Stimulated activated CD4-positive, alpha-beta T cell treated with anti-CD3 and anti-CD28 coated beads, Interleukin-1b, Interleukin-23, amount 100 ng/mL, for 4 hours (primary cell): ENCODE measurements around the gene CHST8.

Source experiments
- DNase-seq, 2 donors: peaks; one replicate each; pipeline ENCODE4 v3.0.0-alpha.2; 2020; ENCODE audit warnings: low read depth in 2 of 2

The CHST8 gene

DNA sequence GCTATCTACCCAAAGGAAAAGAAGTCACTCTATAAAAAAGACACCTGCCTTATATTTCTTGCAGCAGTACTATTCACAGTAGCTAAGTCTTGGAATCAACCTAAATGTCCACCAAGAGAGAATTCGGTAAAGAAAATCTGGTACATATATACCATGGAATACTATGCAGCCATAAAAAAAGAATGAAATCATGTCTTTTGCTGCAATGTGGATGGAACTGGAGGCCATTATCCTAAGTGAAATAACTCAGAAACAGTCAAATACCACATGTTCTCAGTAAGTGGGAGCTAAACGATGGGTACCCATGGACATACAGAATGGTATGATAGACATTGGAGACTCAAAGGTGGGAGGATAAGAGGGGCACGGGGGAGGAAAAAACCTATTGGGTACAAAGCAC lies 92.4 kb downstream of the CHST8 start:
- no peak for DNase-seq

DNA sequence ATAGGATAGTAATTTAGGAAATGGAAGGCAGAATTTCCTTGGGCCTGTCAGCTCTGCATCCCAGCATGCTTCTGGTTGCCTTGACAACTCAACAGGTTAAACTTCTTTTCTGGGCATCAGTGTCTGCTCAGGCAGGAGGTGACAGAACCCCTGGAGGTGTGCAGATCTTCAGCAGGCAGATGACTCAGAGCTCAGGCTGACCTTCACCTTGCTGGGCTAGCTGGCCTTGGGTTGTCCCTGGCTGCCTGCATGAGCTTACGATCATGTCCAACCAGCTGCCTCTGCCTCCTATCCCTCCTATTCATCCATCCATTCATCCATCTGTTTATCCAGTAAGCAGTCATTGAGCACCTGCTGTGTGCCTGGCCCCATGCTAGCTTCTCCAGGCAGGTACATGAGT lies 93.7 kb downstream of the CHST8 start:
- DNase-seq: no peak

DNA sequence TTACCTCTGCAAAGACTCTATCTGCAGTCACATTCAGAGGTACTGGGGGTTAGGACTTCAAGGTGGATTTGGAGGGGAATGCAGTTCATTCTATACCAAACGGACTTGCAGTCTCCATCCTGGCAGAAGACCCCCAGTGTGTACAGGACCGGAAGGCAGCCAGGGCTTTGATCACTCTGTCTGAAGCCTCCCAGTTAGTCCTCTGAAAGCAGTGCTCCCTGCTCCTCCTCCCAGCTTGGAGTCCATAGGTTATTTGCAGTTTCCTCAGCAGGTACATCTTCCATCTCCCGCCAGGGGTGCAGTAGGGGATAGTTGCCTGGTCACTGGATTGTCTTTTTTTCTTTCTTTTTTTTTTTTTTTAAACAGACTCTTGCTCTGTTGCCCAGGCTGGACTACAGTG lies 96.1 kb downstream of the CHST8 start:
- no peak for DNase-seq

DNA sequence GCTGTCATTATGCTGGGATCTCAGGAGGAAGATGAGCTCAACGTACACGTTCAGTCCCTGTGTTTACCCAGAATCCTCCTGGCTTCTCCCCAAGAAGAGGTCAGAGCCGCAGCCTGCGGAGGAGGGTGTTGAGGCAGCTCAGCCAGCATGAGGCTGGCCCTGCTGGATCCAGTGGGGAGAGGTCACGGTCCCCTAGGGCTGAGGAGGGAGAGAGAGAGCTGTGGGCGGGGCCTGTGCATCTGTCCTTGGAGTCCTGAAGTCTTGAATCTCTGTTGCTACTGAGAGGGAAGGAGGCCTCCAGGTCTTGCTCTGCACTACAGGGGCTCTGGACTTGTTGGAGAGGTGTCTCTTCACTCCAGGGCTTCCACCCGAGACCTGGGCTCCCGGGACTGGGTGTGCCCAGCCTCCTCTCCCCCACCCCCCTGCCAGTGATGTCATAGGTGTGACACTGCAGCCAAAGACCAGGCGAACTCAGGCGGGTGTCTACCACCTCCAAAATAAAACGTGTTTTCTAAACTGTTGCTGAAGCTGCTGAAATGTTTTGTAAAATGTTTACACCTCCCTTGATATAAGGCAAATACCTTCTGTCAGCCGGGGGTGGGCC lies 97.0 kb downstream of the CHST8 start:
- DNase-seq: no peak

DNA sequence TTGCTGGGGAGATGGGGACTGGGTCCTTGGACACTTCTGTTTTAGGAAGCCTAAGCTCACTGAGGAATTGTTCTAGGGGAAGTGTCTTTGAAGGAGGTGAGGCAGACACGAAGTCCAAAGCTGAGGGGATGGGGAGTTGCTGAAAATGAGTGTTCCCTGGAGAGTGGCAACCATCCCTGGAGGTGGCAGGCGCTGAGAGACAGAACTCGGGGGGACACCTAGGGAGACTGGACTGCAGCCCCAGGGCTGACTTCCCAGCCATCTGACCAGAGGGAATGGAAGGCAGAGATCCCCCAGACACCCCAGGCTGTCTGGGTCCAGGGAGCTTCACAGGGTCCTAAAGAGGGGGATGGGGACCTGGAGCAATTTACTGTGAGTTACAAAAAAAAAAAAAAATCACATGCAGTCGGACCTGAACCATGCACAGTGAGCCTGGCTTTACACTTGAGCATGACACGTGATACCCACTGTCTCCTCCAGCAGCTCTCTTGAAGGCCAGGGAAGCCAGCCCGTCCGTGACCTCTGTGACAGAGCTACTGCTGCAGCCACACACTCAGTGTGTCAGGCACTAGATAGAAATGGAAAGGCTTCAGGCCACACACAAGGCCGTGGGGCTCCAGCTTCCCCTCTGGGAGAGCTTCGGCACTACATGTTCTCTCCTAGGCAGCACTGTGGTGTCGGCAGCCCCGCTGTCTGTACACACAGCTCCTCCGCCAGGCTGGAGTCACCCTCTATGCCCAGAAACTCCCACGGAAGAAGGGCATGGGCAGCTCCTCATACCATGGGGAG lies 97.8 kb downstream of the CHST8 start:
- no peak for DNase-seq

DNA sequence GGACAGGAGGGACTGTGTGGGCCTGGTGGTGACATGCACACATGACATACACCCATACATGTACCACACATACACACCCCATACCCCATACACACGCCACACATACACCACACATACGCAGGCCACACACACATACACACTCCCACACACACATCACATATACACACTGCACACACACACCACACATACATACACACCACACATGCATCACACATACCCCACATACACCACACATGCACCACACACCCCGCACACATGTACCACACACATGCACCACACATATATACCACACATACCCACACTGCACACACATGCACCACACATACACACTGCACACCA lies 98.4 kb downstream of the CHST8 start:
- no peak for DNase-seq

DNA sequence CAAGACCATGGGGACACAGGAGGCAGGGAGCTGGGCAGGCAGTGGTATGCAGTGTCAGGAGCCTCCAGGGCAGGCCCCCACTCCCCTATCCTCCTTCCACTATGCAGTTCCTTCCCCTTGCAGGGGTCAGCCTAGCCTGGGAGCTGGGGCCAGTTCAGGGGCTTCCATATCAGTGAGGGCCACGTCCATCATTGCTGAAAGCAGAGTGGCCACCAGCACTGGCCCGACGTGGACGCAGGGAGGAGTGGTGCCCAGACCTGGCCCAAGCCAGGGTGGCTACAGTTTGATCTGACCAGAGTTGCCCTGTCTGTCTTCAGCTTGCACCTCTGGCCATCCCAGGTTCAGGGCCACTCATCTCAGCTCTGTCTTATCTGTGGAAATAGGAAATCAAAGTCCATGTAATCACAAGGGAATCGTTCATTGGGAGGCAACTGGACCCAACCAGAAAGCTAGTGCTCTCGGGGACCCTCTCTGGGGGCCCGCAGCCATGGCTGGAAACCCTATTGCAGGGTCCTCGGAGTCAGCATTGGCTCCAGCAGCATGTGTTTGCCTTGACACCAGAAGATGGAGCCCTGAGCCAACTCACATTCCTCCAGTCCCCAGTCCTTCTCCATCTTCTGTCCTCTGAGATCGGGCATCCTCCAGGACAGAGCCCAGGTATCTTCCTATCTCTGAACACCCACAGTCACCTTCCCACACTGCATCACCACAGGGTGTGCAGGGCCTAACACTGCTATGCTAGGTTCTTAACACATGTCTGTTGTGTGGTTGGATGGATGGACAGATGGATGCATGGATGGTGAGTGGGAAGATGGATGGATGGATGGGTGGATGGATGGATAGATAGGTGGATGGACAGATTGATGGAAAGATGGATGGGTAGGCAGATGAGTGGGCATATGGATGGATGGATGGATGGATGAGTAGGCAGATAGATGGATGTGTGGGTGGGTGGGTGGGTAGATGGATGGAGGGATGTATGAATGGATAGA lies 99.2 kb downstream of the CHST8 start:
- no peak for DNase-seq

DNA sequence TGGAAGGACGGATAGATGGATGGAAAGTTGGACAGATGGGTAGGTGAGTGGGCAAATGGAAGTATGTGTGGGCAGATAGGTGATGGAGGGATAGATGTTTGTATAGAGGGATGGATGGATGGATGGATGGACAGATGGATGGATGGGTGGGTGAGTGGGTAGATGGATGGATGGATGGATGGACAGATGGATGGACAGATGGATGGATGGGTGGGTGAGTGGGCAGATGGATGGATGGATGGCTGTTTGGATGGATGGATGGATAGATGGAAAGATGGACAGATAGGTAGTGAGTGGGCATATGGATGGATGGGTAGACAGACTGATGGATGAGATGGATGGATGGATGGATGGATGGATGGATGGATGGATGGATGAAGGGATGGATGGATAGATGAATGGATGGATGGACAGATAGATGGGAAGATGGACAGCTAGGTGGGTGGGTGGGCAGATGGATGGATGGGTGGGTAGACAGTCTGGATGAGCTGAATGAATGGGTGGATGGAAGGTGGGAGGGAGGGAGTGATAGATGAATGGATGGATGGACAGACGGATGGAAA lies 100.1 kb downstream of the CHST8 start:
- no peak for DNase-seq

DNA sequence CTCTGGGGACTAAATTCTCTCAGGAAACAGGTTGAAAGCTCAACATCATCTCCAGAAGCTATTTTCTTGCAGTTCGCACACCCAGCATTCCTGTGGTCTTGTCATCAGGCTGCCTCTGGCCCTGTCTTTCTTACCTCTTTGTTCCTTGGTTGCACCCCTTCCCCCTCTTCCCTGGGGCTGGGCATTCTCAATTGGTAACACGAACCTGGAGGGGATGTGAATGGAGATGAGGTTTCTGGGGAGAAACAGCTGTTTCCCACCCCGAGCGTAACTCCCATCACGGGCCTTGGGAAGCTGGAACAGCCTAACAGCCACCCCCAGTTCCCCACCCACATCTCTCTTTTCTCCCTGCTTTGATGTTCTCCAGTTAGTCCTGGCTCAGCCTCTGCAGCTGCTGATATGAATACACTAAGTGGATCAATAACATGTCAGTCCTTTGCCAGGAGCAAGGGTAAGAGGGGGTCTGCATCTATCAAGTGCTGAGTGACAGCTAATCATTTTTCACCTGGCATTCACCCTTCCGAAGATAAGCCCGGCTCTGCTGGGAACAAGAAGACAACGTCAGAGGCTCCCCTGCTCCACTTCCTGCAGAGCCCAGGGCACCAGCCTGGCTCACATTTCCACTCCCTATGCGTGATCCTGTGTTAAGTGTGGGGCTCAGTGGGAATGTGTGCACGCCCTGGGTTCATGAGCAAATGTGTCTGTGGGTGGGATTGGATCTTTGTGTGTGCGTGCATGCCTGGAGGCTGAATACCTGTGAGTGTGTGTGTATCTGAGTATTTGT lies 100.9 kb downstream of the CHST8 start:
- DNase-seq: no peak

DNA sequence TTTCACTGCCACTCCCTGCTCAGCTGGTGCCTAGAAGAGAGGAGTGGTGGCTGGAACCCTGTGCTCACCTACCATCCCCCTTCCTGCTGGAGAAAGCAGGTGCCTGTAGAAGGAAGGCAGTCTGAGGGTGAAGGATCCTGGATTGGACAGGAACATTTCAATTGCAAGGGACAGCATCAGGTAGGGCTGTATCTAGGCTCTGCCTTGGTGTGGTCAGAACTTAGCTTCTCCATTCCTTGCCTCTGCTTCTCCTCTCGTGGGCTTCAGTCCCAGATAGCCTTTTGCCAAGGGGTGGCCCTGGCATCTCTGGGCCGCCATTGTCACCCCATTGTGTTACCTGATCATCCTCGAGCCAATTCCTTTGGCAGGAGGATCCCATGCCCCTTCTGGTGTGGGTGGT lies 101.8 kb downstream of the CHST8 start:
- no peak for DNase-seq

DNA sequence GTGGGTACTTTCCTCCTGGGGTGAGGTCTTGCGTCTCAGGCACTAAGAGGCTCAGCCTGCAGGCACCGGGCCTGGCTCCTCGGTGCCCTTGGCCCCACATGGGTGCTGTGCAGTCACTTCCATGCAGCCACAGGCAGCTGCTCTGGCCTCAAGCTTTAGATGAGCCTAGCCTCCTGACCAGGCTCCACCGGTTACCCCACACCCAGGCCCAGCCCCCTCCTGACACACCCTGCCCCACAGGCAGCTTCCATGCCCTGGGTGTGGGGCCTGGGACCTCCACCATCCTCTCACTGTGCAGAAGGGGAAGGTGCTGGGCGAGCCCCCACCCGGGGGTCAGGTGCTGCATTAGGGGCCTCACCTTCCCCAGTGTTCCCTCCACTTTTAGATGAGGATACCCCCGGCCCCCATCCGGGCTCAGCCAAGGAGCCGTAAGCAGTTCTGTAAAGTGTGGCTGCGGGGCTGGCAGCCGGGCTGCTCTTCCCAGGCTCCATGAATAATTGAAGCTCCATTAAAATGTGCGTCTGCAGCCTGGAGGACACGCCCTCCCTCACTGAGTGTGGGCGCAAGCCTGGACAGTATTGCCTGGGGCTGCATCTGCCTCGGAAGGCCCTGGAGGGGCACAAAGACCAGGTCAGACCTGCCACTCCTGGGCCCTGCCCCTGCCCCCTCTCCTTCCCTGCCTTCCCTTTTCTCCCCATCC lies 102.4 kb downstream of the CHST8 start:
- no peak for DNase-seq

DNA sequence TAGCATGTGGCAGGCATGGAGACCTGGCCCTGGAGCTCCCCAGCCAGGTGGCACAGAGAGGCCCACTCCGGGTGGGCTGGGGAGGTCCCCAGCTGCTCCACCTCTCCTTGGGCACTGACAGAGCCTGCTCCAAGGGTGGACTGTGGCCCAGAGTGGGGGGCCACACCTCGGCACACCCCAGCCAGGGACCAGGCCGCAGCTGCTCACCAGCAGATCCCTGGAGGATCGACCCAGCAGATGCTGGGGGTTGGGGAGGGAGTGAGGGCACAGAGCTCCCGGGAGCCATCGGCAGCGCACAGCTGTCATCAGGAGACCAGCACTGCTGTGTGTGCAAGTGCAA lies 102.9 kb downstream of the CHST8 start:
- DNase-seq: no peak

DNA sequence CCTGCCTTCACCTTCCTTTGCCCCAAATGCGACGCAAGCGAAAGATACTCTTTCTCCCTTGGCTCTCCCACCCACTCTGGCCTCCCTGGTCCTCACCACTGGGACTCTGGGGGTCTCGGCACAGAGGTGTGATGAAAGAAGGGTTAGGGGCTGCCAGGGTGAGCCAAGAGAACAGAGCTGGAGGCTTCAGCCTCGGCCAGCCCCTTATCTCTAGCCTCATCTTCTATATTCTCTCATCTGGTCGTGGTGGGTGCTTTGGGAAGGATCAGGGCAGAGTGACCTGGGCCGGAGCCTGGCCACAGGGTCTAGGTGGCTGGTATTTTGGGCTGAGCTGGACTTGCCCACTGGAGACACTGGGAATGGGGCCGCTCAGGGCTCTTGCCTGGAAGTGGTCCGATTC lies 103.8 kb downstream of the CHST8 start:
- DNase-seq: no peak

DNA sequence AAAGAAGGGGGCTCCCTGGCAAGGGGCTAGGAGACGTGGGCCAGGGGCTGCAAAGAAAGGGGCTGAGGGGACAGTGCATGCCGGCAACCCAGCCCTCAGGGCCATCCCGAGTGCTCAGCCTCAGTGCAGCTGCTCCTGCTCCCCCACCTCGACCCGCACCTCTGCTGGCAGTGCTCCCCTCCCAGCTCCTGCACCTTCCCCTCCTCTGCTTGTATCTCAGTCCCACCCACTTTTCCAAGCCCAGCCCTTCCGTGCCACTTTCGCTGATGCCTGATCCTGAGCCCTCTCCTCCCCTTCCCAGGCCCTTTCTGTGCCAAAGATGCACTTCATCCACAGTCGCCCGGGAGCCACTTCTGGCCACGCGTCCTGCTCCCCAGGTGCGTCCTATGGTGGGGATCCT lies 105.0 kb downstream of the CHST8 start:
- DNase-seq: no peak

DNA sequence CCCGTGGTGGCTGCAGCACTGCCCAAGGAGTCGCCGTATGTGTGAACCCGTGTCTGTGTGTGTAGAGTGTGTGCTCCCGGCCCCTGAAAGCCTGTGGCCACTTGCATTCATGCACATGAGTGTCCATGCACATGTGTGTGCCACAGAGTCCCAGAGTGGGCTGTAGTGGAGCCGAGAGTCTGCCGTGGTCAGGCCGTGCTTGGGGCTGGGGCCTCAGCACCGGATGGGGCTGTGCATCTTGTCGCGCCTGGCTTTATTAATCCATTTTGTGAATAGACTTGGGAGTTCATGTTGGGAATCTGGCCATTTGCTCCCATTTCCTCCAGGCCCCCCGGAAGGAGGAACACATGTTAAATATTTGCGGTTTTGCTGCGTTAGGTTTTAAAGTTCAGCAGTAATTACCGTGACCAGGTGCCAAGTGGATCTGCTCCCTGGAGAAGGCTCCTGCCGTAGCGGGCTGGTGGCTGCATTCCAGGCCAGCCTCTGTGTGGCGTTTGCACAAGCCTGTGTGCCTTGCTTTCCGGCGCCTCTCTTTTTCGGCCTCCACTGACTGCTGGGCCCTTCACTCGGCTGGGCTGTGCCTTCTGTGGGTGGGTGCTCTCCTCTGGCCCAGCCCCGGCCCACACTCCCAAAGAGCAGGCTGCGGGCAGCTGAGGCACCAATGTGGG lies 105.7 kb downstream of the CHST8 start:
- no peak for DNase-seq

DNA sequence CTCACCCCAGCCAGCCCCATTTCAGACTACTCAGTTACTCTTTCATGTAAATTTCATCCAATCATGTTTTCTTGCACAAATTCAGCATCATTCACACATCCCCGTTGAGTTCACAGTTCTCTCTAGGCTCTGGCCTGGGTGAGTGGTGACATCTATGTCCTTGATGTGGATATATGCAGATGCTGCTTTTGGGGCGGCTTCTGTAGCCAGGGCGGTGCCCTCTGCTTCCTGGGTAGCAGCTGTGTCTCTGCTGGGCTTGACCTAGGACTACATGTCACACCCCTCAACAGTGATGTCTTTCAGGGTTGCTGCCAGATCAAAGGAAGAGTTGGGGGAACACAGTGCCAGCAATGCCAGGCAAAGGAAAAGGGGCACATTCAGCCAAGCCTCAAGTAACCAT lies 106.4 kb downstream of the CHST8 start:
- no peak for DNase-seq

DNA sequence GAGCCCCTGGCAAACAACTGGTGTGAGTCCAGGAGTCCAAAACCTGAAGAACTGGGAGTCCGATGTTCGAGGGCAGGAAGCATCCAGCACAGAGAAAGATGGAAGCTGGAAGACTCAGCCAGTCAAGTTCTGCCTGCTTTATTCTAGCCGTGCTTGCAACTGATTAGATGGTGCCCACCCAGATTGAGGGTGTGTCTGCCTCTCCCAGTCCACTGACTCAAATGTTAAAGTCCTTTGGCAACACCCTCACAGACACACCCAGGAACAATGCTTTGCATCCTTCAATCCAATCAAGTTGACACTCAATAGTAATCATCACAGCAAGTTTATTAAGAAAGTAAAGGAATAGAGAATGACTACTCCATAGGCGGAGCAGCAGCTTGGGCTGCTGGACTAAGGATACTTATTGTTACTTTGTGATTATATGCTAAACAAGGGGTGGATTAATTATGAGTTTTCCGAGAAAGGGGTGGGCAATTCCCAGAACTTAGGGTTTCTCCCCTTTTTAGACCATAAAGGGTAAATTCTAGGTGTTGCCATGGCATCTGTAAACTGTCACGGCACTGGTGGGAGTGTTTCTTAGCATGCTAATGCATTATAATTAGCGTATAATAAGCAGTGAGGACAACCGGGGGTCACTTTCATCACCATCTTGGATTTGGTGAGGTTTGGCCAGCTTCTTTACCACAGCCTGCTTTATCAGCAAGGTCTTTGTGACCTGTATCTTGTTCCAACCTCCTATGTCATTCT lies 109.3 kb downstream of the CHST8 start:
- no peak for DNase-seq

DNA sequence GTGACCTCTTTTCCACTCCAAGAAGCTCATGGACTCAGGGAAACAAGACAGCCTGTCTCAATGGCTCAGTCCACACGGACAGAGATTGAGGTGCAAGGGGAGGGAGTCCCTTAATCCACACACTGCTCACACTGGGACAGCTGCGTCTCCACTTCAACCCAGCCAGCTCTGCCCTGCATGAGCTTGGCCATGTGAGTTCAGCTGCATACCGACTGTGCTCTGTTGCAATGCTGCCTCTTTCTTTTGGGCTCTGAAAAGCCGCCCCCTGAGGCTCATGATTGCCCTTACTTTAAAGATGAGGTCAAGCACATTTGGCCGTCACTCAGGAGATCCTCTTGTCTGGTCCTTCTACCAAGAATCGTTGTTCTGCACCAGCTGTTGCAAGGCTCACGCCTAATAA lies 110.1 kb downstream of the CHST8 start:
- no peak for DNase-seq

DNA sequence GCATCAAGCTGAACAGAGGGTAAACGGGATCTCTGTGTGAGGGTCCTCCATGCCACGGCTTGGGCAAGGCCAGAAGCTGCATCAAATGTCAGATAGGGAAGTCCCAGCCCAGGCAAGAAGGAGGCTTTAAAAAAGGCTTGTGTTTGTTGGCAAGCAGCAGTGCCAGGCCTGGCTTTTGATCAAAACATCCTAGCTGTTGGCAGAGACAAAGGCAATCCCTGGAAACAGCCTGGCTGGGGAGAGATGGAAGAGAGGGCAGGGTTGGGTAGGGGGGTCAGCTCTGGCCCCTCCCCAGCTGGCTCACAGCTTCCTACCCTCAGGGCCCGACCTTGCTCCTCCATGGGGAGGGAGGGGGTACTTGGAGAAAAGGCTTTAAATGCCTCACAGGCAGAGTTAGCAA lies 113.2 kb downstream of the CHST8 start:
- no peak for DNase-seq

DNA sequence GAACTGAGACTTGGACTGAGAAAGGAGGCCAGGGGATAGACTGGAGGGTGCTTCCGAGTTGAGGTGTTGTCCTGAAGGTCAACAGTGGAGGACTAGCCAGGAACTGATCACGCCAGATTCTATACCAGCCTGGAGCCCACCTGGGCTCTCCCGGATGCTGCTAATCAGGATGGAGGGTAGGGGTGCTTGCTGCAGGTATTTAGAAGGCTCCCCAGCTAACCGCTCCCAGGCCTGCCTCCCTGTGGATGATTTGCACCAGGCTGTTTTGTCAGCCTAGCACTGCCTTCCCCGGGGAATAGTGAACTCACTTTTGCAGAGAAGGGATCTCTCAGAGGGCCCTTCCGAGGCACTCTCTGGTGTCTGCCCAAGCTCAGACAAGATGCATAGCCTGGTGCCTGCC lies 114.4 kb downstream of the CHST8 start:
- DNase-seq: no peak
